ENCODE measurements around the gene C17orf58.

DNA sequence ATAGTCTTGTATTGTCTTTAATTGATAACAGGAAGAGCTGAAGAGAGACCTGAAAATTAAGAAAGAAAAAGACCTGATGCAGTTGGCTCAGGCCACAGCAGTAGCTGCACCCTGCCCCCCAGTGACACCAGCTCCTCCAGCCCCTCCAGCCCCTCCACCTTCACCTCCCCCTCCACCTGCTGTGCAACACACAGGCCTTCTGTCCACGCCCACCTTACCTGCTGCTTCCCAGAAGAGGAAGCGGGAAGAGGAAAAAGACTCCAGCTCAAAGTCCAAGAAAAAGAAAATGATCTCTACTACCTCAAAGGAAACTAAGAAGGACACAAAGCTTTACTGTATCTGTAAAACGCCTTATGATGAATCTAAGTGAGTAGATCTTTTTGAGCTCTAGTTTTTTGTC is 36.8 kb downstream of the C17orf58 start:
- peak in 1 of 3 donors; percentile 15 for TF ChIP-seq POLR2AphosphoS5 (IDR thresholded peaks at IDR 0.05)
- TF ChIP-seq POLR2A (IDR thresholded peaks at IDR 0.05): no peak
